ENCODE measurements around the gene GCLC.
"Not testable (repeated sequence)": the region's sequence is repeated elsewhere in the genome, so short reads cannot be mapped to it uniquely, and the experiment has no call there.

GCLC gene

GRCh38 chr6:53492860-53493634 is 51.9 kb downstream of the GCLC start:
- peak; percentile 74 for DNase-seq (ENCODE audit: low spot score)

- DNase-seq (ENCODE audit: low spot score): no peak
Measured at GRCh38 chr6:53487080-53487479, 57.8 kb downstream of the GCLC start.

GRCh38 chr6:53486679-53487078 is 58.2 kb downstream of the GCLC start:
- no peak for DNase-seq (ENCODE audit: low spot score)

- DNase-seq (ENCODE audit: low spot score): peak; percentile 65
Measured at GRCh38 chr6:53484476-53485280, 60.2 kb downstream of the GCLC start.

- DNase-seq (ENCODE audit: low spot score): no peak
Measured at GRCh38 chr6:53483423-53484353, 61.2 kb downstream of the GCLC start.

GRCh38 chr6:53481323-53481722 is 63.6 kb downstream of the GCLC start:
- DNase-seq (ENCODE audit: low spot score): no peak

GRCh38 chr6:53480774-53481173 is 64.1 kb downstream of the GCLC start:
- not testable (repeated sequence) for DNase-seq (ENCODE audit: low spot score)

- DNase-seq (ENCODE audit: low spot score): no peak
Measured at GRCh38 chr6:53479871-53480270, 65.0 kb downstream of the GCLC start.

- DNase-seq (ENCODE audit: low spot score): no peak
Measured at GRCh38 chr6:53476964-53477363, 67.9 kb downstream of the GCLC start.

GRCh38 chr6:53474010-53474409 is 70.9 kb downstream of the GCLC start:
- no peak for DNase-seq (ENCODE audit: low spot score)

GRCh38 chr6:53469163-53469562 is 75.7 kb downstream of the GCLC start:
- DNase-seq (ENCODE audit: low spot score): no peak

GRCh38 chr6:53466257-53466656 is 78.6 kb downstream of the GCLC start:
- DNase-seq (ENCODE audit: low spot score): peak; percentile 13

GRCh38 chr6:53465732-53466131 is 79.2 kb downstream of the GCLC start:
- no peak for DNase-seq (ENCODE audit: low spot score)

- peak; percentile 51 for DNase-seq (ENCODE audit: low spot score)
Measured at GRCh38 chr6:53464927-53465460, 79.9 kb downstream of the GCLC start.

- no peak for DNase-seq (ENCODE audit: low spot score)
Measured at GRCh38 chr6:53464483-53464882, 80.4 kb downstream of the GCLC start.

GRCh38 chr6:53461696-53462095 is 83.2 kb downstream of the GCLC start:
- DNase-seq (ENCODE audit: low spot score): no peak

- DNase-seq (ENCODE audit: low spot score): no peak
Measured at GRCh38 chr6:53461041-53461656, 83.8 kb downstream of the GCLC start.

GRCh38 chr6:53458105-53458866 is 86.6 kb downstream of the GCLC start:
- DNase-seq (ENCODE audit: low spot score): no peak

- DNase-seq (ENCODE audit: low spot score): no peak
Measured at GRCh38 chr6:53456809-53457208, 88.1 kb downstream of the GCLC start.

GRCh38 chr6:53455678-53456077 is 89.2 kb downstream of the GCLC start:
- no peak for DNase-seq (ENCODE audit: low spot score)

GRCh38 chr6:53451165-53451564 is 93.7 kb downstream of the GCLC start:
- DNase-seq (ENCODE audit: low spot score): no peak
